ENCODE data around the gene PPP2R1B.

- TF ChIP-seq, protein P1, sequence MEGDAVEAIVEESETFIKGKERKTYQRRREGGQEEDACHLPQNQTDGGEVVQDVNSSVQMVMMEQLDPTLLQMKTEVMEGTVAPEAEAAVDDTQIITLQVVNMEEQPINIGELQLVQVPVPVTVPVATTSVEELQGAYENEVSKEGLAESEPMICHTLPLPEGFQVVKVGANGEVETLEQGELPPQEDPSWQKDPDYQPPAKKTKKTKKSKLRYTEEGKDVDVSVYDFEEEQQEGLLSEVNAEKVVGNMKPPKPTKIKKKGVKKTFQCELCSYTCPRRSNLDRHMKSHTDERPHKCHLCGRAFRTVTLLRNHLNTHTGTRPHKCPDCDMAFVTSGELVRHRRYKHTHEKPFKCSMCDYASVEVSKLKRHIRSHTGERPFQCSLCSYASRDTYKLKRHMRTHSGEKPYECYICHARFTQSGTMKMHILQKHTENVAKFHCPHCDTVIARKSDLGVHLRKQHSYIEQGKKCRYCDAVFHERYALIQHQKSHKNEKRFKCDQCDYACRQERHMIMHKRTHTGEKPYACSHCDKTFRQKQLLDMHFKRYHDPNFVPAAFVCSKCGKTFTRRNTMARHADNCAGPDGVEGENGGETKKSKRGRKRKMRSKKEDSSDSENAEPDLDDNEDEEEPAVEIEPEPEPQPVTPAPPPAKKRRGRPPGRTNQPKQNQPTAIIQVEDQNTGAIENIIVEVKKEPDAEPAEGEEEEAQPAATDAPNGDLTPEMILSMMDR (IDR thresholded peaks at IDR 0.05; ENCODE audit: control extremely low read depth in 1 of 3, insufficient read depth in 1 of 3, low read depth in 1 of 3, low read length in 3 of 3) = no peak
- TF ChIP-seq TCF12 (IDR thresholded peaks at IDR 0.05; ENCODE audit: low read depth, low read length) (no peak), POLR2A (IDR thresholded peaks at IDR 0.05; ENCODE audit: control extremely low read depth in 1 of 2, low read depth in 2 of 2, low read length in 2 of 2) (no peak), TAF1 (IDR thresholded peaks at IDR 0.05; ENCODE audit: low read depth, low read length) (no peak), SRF (IDR thresholded peaks at IDR 0.05; ENCODE audit: low read depth, low read length) (no peak), RNF2 (IDR thresholded peaks at IDR 0.05; ENCODE audit: borderline replicate concordance, low read depth, low read length, missing control alignments, poor library complexity, severe bottlenecking) (no peak), ZNF274 (IDR thresholded peaks at IDR 0.05; ENCODE audit: borderline replicate concordance, extremely low read depth, low read length) (no peak), BACH1 (IDR thresholded peaks at IDR 0.05; ENCODE audit: low read length) (no peak), JUND (IDR thresholded peaks at IDR 0.05; ENCODE audit: low read length) (no peak)
These were observed 36.3 kb downstream of the PPP2R1B start for GRCh38 chr11:111729831-111730311.

Data from H1 (cell line).